Chondrocyte (in vitro differentiated cells): ENCODE results near the gene SLC9A2. TPM values are rescaled to one million over a fixed set of nuclear protein-coding genes. Genes with fewer than 3 reads are reported as not detected.

ENCODE experiments used
- DNase-seq: peaks from one replicate; pipeline ENCODE4 v3.0.0; 2021; ENCODE audit warnings: mixed read lengths, low spot score
- H3K27ac Mint-ChIP-seq: one replicate; pipeline ENCODE4 v1.8.0; 2021; ENCODE audit warnings: mild to moderate bottlenecking, moderate library complexity, mixed read lengths; ENCODE audit not compliant: unreplicated experiment
- H3K27me3 Mint-ChIP-seq: 2 replicates; pipeline ENCODE4 v1.8.0; 2021; ENCODE audit warnings: low read depth, mixed read lengths
- H3K36me3 Mint-ChIP-seq: 2 replicates; pipeline ENCODE4 v1.8.0; 2021; ENCODE audit warnings: low read depth, mixed read lengths
- H3K4me1 Mint-ChIP-seq: 2 replicates; pipeline ENCODE4 v1.8.0; 2021; ENCODE audit warnings: low read depth, mild to moderate bottlenecking, mixed read lengths
- H3K4me3 Mint-ChIP-seq: one replicate; pipeline ENCODE4 v1.8.0; 2021; ENCODE audit warnings: mild to moderate bottlenecking, moderate library complexity, mixed read lengths; ENCODE audit not compliant: unreplicated experiment
- H3K9me3 Mint-ChIP-seq: 2 replicates; pipeline ENCODE4 v1.8.0; 2021; ENCODE audit warnings: low read depth, mixed read lengths
- CTCF ChIP-seq: fragments of 200-600 bp; sonication (generic); IDR thresholded peaks from 2 replicates; pipeline ENCODE4 v1.5.0; 2021; ENCODE audit warnings: antibody characterized with exemption, mild to moderate bottlenecking, moderate library complexity
- total RNA-seq: library from RNA; stranded (reverse); gene quantifications from 3 replicates; pipeline ENCODE4 v1.2.1, GENCODE V29; 2021

Gene SLC9A2
- total RNA-seq, 1 donor from 2014 or later = not detected

- no peaks in the 10 kb centered on the region for H3K4me1 Mint-ChIP-seq
- H3K27ac Mint-ChIP-seq = no peak overlapping the region
- H3K4me3 Mint-ChIP-seq = no peak overlapping the region
- no peaks in the 10 kb centered on the region for H3K27me3 Mint-ChIP-seq
- H3K36me3 Mint-ChIP-seq = peaks cover 2% of the 10 kb centered on the region
- no peaks in the 10 kb centered on the region for H3K9me3 Mint-ChIP-seq
- DNase-seq = no peak
- TF ChIP-seq CTCF = no peak
These were observed 135.2 kb downstream of the SLC9A2 start for GRCh38 chr2:102754456-102755145.

- peaks cover 2% of the 10 kb centered on the region for H3K36me3 Mint-ChIP-seq
- H3K27me3 Mint-ChIP-seq = no peaks in the 10 kb centered on the region
- H3K9me3 Mint-ChIP-seq = no peaks in the 10 kb centered on the region
- TF ChIP-seq CTCF = no peak
- DNase-seq = no peak
- H3K4me3 Mint-ChIP-seq = no peak overlapping the region
- no peaks in the 10 kb centered on the region for H3K4me1 Mint-ChIP-seq
- H3K27ac Mint-ChIP-seq = no peak overlapping the region
These were observed 135.9 kb downstream of the SLC9A2 start for GRCh38 chr2:102755284-102755683.

GRCh38 chr2:102758439-102758838, 139.1 kb downstream of the SLC9A2 start:
- Mint-ChIP-seq H3K27me3 (no peaks in the 10 kb centered on the region), H3K27ac (no peak overlapping the region), H3K9me3 (no peaks in the 10 kb centered on the region), H3K4me3 (no peak overlapping the region), H3K36me3 (peaks cover 2% of the 10 kb centered on the region), H3K4me1 (no peaks in the 10 kb centered on the region)
- no peak for DNase-seq
- no peak for TF ChIP-seq CTCF

Other genes starting within 250 kb of the SLC9A2 start
- gene IL18RAP, start 196.4 kb upstream of the SLC9A2 start, total RNA-seq = not detected in 3 replicates
- gene SLC9A4, start 146.3 kb upstream of the SLC9A2 start, total RNA-seq = not detected in 3 replicates
- gene TMEM182, start 142.5 kb downstream of the SLC9A2 start, total RNA-seq = 4.2 to 6.0 TPM (median 5.1 TPM) in 3 replicates